NCI-H1105 (cell line): ENCODE measurements around the gene MRPL43.
"Not testable (repeated sequence)": the region's sequence is repeated elsewhere in the genome, so short reads cannot be mapped to it uniquely, and the experiment has no call there.

ENCODE experiments used
- DNase-seq: peaks from one replicate; lab custom pipeline; 2025; lab: John Stamatoyannopoulos, UW

The MRPL43 gene

DNA sequence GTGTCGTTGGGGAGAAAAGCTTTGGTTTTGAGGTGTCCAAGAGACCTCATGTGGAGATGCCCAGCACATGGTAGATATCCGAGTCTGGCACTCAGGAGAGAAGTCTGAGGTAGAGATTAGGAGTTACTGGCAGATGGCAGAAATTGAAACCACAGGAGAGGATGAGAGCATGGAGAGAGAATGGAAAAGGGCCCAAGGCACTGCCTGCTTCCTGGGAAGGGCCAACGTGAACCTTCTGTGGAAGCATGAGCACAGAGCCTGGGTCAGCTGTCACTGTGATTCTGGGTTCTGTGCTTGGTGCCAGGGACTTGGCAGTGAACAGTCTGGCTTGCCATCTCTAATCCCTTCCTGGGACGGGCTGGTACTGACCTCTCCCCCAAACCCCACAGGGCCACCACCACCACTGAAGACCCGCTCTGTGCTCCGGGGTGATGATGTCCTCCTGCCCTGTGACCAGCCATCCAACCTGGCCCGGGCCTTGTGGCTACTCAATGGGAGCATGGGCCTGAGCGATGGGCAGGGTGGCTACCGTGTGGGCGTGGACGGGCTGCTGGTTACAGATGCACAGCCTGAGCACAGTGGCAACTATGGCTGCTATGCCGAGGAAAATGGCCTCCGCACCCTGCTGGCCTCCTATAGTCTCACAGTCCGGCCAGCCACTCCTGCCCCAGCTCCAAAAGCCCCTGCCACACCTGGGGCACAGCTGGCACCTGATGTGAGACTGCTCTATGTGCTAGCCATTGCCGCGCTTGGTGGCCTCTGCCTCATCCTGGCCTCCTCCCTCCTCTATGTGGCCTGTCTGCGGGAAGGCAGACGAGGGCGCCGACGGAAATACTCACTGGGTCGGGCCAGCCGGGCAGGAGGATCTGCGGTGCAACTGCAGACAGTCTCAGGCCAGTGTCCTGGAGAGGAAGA lies 4.1 kb downstream of the MRPL43 start:
- DNase-seq = no peak

DNA sequence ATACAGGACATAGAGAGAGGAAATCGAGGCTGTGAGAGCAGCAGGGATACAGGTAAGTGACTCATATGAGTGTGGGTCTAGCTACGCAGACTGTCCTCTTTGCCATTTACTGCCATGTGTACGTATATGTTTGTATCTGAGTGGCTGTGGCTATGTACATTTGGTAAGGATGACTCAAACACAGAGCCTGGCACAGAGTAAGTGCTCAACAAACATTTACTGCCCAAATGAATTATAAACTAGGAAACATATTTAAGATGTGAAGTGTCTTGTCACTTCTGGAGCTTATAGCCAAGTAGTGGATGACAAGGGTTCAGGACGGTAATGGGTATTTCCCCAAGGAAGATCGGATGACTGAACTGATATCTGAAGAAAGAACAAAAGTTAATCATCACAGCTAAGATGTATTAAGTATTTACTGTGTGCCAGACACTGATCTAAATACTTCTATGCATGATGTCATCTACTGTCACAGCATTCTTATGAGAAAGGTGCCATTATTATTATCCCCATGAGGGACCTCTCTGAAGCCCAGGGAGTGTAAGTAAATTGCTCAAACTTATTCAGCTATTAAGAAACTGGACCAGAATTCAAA lies 6.0 kb downstream of the MRPL43 start:
- DNase-seq = no peak

DNA sequence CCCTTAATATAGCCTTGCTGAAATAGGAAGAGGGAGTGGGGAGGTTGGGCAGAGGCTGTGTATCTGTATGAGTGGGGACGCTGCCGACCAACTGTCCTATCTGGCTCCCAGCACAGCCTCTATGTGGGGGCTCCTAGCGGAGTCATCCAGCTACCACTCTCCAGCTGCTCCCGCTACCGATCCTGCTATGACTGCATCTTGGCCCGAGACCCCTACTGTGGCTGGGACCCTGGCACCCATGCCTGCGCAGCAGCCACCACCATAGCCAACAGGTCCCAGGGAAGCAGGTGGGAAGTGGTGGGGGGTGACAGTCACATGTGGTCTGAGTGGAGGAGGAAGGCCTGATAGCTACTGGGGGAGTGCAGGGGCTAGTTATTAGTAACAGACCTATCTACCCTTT lies 6.6 kb downstream of the MRPL43 start:
- DNase-seq = no peak

DNA sequence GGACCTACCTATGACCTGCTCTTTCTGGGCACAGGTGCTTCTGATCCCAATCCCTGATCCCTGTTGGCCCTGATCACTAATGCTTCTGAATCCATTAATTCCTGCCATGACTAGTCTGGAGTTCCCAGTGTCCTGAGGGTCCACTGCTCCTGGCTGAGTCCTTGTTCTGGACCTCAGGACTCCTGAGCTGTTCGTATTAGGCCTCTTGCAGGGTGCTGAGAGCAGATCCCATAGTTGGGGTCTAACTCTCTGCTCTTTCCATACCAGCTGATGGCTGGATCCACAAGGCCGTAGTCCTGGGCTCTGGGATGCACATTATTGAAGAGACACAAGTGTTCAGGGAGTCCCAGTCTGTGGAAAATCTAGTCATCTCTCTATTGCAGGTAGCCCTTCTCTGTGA lies 7.0 kb downstream of the MRPL43 start:
- no peak for DNase-seq

DNA sequence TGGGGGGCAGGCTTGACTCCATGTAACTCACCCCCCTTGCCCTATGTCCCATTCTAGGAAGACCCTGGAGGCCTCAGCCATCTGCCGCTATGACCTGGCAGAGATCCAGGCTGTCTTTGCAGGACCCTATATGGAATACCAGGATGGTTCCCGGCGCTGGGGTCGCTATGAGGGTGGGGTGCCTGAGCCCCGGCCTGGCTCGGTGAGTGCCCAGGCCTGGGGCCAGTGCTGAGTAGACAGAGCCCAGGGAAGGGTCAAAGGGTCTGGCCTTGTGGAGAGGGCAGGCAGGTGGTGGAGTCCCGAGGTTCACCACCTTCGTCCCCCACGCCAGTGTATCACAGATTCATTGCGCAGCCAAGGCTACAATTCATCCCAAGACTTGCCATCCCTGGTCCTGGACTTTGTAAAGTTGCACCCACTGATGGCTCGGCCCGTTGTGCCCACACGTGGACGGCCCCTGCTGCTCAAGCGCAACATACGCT lies 7.5 kb downstream of the MRPL43 start:
- no peak for DNase-seq

DNA sequence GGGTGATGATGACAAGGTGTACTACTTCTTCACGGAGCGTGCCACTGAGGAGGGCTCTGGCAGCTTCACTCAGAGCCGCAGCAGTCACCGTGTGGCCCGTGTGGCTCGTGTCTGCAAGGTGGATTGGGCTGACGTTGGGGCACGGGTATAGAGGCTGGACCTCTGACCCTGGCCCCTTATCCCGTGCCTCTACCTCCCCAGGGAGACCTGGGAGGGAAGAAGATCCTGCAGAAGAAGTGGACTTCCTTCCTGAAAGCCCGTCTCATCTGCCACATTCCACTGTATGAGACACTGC lies 8.4 kb downstream of the MRPL43 start:
- no peak for DNase-seq

DNA sequence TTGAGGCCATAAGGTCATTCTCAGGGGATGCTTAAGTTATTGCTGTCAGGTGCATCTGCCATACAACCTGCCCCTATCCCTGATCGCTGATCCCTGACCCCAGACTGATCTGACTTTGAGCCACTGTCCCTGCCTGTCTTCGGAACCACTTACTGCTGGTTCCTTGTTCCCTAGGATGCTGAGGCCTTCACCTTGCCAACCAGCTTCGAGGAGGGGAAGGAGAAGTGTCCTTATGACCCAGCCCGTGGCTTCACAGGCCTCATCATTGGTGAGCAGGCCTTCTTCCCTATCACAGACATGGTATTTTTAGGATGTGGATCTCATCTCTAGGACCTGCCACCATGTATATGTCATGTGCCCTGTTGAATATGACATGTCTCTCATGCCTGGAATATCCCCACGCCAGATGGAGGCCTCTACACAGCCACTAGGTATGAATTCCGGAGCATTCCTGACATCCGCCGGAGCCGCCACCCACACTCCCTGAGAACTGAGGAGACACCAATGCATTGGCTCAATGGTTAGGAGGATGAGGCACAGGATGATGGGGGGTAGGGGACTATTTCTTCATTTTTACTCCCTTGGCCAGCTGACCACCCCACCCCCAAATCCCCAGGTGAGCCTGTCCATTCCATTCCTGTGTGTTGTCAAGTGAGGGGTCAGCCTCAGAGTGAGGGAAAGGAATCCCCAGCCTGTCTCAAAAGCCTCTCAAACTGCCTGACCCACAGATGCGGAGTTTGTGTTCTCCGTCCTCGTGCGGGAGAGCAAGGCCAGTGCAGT lies 9.0 kb downstream of the MRPL43 start:
- no peak for DNase-seq

DNA sequence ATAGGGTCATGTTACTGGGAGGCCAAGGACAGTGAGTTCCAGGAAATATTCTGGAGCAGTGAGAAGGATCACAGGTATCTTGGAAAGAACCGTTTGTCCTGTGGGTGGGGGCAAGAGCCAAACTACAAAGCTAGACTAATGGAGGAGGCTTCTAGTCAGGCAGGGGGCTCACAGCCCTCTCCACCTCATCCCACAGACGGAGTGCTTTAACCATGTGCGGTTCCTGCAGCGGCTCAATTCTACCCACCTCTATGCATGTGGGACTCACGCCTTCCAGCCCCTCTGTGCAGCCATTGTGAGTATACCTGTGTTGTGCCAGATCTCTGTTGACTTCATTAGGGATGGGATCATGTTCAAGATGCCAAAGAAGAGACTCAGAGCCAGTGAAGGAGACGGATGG lies 9.9 kb downstream of the MRPL43 start:
- no peak for DNase-seq

DNA sequence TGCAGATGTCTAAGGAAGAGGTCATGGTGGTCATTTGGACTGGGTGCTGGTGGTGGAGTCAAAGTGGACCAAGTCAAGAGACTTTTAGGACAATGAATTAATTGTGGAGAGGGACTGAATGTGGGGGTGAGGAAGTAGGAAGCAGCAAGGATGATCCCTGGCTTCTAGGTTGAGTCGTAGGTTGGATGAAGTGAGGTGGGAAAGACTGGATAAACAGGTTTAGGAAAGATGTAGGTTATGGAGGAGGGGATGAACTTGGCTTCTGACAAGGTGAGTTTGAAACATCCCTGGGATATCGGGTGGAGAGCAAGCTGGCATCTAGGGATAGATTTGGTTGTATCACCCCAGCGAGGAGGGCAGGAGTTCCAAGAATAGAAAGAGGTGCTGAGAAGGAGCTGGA lies 10.4 kb downstream of the MRPL43 start:
- no peak for DNase-seq

DNA sequence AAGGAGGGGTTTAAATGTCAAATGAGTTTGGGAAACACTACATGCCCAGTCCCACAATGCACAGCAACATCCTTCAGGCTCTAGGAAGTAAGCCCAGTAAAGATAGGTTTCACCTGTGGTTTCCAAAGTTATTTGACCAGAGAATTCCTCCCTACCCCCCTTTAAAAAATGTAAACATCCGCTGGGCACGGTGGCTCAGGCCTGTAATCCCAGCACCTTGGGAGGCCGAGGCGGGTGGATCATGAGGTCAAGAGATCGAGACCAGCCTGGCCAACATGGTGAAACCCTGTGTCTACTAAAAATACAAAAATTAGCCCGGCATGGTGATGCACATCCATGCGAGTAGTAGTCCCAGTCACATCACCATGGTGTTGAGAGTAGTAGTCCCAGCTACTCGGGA lies 11.9 kb downstream of the MRPL43 start:
- not testable (repeated sequence) for DNase-seq

DNA sequence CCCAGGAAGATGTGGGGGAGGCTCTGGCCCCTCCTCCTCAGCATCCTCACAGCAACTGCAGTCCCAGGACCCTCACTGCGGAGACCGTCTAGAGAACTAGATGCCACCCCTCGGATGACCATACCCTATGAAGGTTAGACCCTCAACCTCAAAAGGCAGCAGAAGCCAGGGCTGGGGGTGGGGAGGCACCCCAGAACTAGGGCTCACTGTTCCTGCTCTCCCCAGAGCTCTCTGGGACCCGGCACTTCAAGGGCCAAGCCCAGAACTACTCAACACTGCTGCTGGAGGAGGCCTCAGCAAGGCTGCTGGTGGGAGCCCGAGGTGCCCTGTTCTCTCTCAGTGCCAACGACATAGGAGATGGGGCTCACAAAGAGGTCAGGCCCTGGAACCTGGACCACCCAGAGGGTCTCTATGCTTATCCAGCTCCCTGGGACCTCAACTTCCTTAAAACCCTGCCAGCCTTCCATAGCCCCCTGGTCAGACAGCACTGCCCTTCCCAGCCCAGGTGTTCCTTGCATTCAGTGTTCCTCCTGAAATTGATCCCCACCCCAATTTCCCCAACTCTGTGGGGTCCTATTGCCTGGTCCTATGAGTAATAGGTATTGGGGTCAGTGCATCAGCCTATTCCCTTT lies 14.3 kb downstream of the MRPL43 start:
- no peak for DNase-seq

DNA sequence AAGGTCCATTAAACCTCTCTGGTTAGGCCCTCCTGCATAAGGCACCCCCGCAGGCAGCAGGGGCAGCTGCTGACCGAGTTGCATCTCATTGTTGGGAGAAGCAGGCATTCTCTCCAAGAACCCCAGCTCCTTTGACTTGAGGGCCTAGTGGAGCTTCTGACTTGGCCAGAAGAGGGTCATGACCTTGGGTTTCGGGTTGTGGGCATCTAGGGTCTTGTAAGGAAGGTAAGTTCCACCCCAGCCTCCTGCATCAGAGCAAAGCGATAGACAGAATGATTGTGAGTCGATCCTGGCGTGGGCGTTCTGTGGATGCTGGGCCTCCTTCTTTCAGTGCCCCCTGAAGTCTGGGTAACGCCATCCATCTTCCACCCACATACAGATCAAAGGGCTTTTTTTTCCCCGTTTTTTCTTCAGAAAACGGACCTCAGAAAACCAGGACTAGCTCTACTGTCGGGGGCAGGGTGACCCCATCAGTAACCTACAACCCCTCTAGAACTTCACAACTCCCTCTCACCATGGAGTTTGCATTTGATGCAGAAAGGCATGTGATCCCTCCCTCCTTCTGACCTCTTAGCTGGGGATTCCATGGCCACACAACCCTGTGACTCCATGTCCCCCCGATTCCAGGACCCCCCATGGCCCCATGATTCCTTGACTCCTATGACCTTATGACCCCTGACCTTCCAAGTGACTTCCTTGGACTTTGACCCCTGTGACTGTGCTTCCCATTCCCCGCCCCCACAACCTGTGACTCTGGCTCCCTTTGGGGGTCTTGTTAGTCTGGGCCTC lies 15.0 kb downstream of the MRPL43 start:
- no peak for DNase-seq

DNA sequence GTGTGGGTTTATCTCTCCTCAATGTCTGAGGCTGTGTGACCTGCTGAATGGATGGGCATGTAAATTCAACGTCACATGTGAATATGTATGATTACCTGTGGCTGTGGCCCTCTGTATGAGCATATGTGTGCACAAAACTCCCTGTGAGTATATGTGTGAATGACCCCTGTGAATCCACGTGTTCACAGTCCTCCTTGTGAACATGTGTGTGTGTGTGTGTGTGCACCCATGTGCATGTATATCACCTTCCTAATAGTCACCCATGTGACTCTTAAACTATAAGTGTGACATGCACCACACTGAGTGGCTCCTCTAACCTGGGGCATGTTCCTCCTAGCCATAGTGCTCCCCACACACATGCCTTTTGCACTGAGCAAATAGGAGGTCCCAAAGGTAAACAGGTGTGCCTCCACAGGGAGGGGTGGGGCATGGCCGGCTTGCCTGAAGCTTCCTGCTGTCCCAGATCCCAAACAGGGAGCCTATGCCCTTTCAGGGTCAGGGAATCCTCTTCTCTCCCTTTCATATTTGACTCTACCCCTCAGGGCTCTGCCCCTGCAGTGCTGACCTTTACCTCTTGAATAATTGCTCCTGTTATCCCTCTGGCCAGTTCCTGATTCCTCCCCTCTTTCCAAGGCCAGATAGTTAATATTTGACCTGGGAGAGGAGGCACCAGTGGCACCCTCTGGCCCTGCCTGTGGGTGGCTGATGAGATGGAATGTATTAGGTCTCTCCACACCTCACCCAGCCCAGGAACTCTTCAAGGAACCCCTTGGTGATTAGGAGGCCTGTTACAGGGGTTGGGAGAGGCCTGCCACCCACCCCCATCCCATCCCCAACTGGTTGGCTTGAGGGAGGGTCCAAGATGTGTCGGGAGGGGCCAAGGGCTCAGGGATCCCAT lies 16.1 kb downstream of the MRPL43 start:
- DNase-seq = no peak

DNA sequence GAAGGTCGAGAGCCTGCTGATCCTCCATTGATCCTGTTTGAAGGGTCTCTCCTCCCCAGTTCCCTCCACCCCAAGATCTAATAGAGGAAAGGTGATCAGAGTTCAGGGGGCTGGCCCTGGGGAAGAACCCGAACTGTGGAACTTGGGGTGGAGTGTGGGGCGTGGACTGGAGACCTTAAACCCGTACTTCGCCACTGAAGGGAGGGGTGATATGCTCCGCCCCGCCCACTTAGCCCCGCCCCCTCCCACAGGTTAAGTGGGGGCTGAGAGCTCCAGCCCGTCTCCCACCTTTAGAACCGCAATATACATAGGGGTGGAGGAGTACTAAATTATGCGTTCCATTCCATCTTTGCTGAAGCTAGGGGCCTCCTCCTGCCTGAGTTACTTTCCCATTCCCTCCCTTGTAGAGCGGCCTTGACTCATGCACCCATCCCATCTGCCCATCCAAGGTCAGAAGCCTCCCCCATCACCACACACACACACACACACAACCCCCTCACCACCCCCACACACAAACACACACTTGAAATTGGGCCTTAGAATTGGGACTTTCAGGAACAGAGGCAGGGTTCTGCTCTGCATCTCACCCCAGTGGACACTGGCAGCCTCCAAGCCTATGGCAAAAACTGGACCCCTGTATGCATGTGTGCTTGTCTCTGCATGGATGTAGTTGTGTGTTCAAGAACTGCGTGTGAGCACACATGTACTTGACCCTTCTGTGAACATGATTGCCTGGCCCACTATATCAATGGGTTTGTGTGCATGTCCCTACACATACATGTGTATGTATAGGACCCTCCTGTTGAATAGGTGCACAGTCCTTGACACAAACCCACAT lies 17.0 kb downstream of the MRPL43 start:
- peak; percentile 5 for DNase-seq

DNA sequence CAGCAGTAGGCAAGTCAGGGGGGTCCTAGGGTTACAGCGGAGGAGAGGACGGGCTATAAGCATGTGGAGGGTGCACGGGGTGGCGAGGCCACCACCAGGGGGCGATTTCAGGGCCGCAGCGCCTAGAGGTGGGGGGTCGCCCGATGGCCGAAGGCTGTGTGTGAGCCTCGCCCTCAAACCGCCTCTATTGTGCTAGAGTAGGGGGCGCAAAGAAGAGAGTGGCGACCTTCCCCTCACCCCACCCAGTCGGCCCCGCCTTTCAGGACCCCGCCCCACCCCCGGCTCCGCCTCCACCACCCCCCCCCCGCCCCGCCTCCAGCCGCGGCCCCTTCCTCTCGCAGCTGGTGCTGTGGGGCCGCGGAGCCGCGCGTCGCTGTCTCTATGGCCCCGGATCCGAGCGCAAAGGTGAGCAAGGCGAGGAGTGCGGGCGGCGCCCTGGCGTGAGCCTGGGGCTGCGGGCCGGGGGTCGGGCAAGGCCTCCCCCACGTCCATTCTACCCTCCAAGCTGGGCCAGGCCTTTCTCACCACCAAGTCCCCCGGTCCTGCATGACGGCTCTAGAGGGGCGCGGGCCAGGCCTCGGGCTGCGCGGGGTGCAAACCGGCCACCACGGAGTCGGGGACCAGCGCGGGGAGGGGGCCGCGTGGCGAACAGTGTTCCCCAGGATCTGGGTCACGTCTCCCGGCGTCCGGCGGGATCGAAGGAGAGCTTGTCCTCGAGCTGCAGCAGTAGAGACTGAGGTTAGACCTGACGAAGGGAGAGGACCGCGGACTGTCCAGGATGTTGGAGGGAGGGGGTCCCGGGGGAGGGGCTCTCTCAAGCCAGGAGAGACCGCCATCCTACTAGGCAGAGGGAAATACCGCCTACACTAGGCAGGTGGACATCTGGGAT lies 17.9 kb downstream of the MRPL43 start, which contains the start of gene SEMA4G:
TSS of gene SEMA4G (plus strand) at position 318 of the 889 bp plus-strand sequence. CDS start 3,409 bp downstream, outside the sequence.
- DNase-seq = peak; percentile 50

DNA sequence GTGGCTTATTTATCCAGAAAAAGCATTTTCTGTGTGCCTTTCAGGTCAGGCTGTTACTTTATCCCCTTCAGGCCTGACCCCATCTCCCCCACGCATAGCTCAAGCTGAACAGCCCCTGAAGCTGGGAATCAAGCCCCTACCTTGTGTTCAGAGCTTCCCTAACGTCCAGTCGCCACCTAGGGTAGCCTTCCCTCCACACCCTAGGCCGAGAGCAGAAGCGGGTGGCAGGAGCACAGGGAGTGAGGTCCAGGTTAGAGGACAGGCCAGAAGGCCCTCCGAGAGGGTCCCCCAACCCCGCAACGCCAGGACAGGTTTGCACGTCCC lies 18.5 kb downstream of the MRPL43 start:
- DNase-seq = no peak

DNA sequence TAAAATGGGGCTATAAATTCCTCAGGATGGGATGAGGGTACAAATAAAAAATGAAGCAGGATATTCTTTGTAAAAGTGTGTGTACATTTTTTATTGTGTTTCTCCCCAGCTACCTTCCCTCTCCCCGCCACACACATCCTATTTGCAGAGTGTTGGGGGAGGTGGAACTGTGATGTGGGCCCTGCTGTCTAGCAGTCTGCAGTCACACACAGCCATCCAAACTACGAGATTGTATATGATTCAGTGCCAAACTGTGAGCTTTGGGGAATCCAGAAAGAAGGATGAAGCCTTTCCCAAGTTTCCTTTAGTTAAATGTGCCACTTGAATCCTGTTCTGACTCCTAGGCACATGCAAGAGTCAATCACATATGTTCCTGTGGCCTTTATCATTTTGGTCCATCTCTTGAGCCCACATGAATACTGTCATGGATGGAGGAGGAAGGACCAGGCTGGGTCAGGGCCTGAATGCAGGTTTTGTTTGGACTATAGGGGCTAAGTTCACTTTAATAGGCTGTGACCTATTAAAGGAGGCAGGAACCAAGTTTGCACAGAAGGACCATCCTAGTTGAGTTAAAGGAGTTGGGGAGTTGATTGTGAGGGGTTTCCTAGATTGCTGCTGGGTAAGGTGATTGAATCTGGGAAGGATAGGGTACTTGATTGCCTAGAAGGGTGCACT lies 19.1 kb downstream of the MRPL43 start:
- DNase-seq = no peak

DNA sequence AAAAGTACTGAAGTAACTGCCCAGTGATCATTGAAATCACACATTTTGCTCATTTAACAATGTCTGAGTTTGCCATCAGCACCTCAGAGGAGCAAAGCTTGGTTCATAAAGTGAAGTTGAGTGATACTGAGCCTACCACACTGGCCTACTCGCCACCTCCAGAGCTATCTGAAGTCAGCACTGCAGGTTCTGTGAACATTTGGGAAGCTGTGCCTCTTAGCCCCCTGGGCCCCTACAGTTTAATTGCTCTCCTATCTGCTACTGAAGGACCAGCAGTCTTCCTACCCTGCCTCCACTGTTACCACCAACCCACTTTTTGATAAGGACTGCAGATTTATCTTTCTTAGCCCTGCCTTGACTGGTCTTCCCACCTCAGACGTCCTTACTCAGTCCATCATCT lies 20.0 kb downstream of the MRPL43 start:
- no peak for DNase-seq
